Nephron (organoid): ENCODE results near the gene MED13L.

ENCODE experiments used
- H3K27ac Mint-ChIP-seq, 3 experiments: 2 replicates each; pipeline ENCODE4 v1.8.0; 2020; ENCODE audit warnings: mixed read lengths in 3 of 3, mild to moderate bottlenecking in 2 of 3, moderate library complexity in 1 of 3
- H3K27me3 Mint-ChIP-seq: 2 replicates; pipeline ENCODE4 v1.8.0; 2021; ENCODE audit warnings: low read depth, mild to moderate bottlenecking, moderate library complexity, mixed read lengths
- H3K36me3 Mint-ChIP-seq: 2 replicates; pipeline ENCODE4 v1.8.0; 2020; ENCODE audit warnings: low read depth, mixed read lengths
- H3K4me1 Mint-ChIP-seq: 2 replicates; pipeline ENCODE4 v1.8.0; 2020; ENCODE audit warnings: mixed read lengths
- H3K4me3 Mint-ChIP-seq, 3 experiments: 2 replicates each; pipeline ENCODE4 v1.8.0; 2020; ENCODE audit warnings: mild to moderate bottlenecking in 3 of 3, mixed read lengths in 3 of 3, moderate library complexity in 2 of 3
- H3K9me3 Mint-ChIP-seq: 2 replicates; pipeline ENCODE4 v1.8.0; 2020; ENCODE audit warnings: mixed read lengths
- TF ChIP-seq, protein P1 (sequence below), 3 experiments: fragments of 200-600 bp; sonication (generic); IDR thresholded peaks; one replicate each; pipeline ENCODE4 v1.5.0; 2021; ENCODE audit warnings: antibody characterized with exemption in 3 of 3; ENCODE audit not compliant: unreplicated experiment in 3 of 3

The MED13L gene

DNA sequence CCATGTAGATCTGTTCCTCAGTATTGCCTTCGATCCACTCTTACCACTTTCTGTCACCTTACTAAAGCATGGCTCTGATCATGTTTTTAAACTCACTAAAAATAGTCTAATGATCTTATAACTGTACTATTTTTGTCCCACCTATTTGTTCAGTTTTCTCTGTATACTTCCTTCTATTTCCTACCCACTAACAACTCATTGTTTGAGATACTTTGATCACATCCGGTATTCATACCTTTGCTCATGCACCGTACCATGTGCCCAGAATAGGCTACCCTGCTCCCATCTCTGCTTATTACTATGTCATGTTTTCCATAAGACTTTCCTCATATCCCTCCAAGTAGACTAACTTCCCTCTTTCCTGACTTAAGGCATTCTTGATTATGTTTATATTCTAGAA lies 128.6 kb downstream of the MED13L start:
- Mint-ChIP-seq H3K4me3 (no peak overlapping the region), H3K4me1 (peaks cover 64% of the 10 kb centered on the region), H3K27ac (no peak overlapping the region), H3K27me3 (no peaks in the 10 kb centered on the region), H3K36me3 (no peaks in the 10 kb centered on the region), H3K9me3 (no peaks in the 10 kb centered on the region)
- TF ChIP-seq, protein P1, sequence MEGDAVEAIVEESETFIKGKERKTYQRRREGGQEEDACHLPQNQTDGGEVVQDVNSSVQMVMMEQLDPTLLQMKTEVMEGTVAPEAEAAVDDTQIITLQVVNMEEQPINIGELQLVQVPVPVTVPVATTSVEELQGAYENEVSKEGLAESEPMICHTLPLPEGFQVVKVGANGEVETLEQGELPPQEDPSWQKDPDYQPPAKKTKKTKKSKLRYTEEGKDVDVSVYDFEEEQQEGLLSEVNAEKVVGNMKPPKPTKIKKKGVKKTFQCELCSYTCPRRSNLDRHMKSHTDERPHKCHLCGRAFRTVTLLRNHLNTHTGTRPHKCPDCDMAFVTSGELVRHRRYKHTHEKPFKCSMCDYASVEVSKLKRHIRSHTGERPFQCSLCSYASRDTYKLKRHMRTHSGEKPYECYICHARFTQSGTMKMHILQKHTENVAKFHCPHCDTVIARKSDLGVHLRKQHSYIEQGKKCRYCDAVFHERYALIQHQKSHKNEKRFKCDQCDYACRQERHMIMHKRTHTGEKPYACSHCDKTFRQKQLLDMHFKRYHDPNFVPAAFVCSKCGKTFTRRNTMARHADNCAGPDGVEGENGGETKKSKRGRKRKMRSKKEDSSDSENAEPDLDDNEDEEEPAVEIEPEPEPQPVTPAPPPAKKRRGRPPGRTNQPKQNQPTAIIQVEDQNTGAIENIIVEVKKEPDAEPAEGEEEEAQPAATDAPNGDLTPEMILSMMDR (IDR thresholded peaks at IDR 0.05; ENCODE audit: unreplicated experiment in 3 of 3): no peak

DNA sequence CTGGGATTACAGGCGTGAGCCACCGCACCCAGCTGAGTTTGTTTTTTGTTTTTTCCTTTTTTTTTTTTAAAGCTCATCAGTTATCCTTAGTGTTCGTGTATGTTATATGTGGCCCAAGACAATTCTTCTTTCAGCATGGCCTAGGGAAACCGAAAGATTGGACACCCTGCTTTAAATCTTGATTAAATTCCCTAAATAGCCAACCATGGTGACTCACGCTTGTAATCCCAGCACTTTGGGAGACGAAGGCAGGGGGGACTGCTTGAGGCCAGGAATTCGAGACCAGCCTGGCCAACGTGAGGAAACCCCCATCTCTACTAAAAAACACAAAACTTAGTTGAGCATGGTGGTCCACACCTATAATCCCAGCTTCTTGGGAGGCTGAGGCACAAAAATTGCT lies 131.1 kb downstream of the MED13L start:
- TF ChIP-seq, protein P1 (IDR thresholded peaks at IDR 0.05; ENCODE audit: unreplicated experiment in 3 of 3): no peak
- no peaks in the 10 kb centered on the region for H3K9me3 Mint-ChIP-seq
- no peaks in the 10 kb centered on the region for H3K27me3 Mint-ChIP-seq
- no peak overlapping the region for H3K4me3 Mint-ChIP-seq
- peaks cover 61% of the 10 kb centered on the region for H3K4me1 Mint-ChIP-seq
- H3K27ac Mint-ChIP-seq: no peak overlapping the region
- H3K36me3 Mint-ChIP-seq: no peaks in the 10 kb centered on the region

DNA sequence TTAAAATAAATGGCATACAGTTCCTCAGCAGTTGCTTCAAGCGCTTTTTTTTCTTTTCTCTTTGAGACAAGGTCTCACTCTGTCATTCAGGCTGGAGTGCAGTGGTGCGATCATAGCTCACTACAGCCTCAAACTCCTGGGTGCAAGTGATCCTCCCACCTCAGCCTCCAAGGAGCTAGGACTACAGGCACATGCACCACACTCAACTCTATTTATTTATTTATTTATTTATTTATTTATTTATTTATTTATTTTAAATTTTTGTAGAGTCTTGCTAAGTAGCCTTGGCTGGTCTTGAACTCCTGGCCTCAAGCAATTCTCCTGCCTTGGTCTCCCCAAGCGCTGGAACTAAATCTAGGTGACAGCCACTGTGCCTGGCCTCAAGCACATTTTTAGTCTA lies 132.0 kb downstream of the MED13L start:
- no peak overlapping the region for H3K4me3 Mint-ChIP-seq
- H3K27me3 Mint-ChIP-seq: no peaks in the 10 kb centered on the region
- no peaks in the 10 kb centered on the region for H3K36me3 Mint-ChIP-seq
- TF ChIP-seq, protein P1 (IDR thresholded peaks at IDR 0.05; ENCODE audit: unreplicated experiment in 3 of 3): no peak
- H3K4me1 Mint-ChIP-seq: peaks cover 58% of the 10 kb centered on the region
- H3K9me3 Mint-ChIP-seq: no peaks in the 10 kb centered on the region
- no peak overlapping the region for H3K27ac Mint-ChIP-seq

DNA sequence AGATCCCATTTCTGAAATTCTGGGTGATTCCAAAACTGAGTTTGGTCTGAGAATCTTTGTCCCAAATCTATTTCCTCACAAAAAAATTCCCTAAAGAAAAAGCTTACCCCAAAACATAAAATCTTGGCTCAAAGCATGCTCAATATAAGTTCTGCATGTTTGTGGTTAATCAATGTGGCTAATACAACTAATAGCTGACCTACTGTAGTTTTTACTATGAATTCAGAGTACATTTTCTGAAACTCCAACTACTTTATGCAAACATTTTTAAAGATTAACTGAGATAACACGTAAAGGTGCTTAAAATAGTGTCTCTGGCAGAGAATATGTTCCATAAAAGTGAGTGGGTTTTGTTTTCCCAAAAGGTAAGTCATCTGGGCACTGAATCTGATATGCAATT lies 133.1 kb downstream of the MED13L start:
- no peaks in the 10 kb centered on the region for H3K9me3 Mint-ChIP-seq
- H3K27ac Mint-ChIP-seq: peak overlapping the region; percentile 60 to 66 (median 60)
- H3K4me1 Mint-ChIP-seq: peaks cover 55% of the 10 kb centered on the region
- TF ChIP-seq, protein P1 (IDR thresholded peaks at IDR 0.05; ENCODE audit: unreplicated experiment in 3 of 3): no peak
- no peaks in the 10 kb centered on the region for H3K36me3 Mint-ChIP-seq
- no peak overlapping the region for H3K4me3 Mint-ChIP-seq
- no peaks in the 10 kb centered on the region for H3K27me3 Mint-ChIP-seq

DNA sequence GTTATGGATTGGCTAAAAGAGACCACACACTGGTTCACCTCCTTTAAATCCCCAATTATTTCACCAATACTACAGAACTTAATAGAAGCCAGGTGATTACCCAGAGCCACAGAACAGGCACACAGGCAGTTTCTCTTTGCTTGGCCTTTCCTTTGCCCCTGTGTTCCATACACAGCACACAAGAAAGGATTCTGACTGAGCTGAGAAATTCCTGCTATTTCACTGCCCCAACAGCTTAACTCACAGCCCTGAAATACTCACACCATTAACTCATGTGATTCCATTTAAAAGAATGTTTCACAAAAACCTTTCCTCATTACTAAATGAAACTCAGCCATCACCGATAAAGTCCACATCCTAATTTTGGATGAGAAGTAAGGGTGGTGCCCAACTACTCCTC lies 133.6 kb downstream of the MED13L start:
- H3K4me3 Mint-ChIP-seq: no peak overlapping the region
- H3K36me3 Mint-ChIP-seq: no peaks in the 10 kb centered on the region
- no peaks in the 10 kb centered on the region for H3K9me3 Mint-ChIP-seq
- peak overlapping the region; percentile 60 to 66 (median 60) for H3K27ac Mint-ChIP-seq
- H3K4me1 Mint-ChIP-seq: peaks cover 53% of the 10 kb centered on the region
- TF ChIP-seq, protein P1 (IDR thresholded peaks at IDR 0.05; ENCODE audit: unreplicated experiment in 3 of 3): no peak
- H3K27me3 Mint-ChIP-seq: no peaks in the 10 kb centered on the region
